ENCODE results near the gene APOB.

APOB gene

GRCh38 chr2:21041943-21042707 lies 1.7 kb downstream of the APOB start:
- POLR2A ChIA-PET: no interaction called here
- CTCF ChIA-PET: interaction anchor here (0.6 to 3.2 kb wide), 9 partner anchors 9 to 261 kb away, joined by 3 to 17 read pairs (median 4); no protein-coding TSS in a partner anchor
- TF ChIP-seq, protein P1, sequence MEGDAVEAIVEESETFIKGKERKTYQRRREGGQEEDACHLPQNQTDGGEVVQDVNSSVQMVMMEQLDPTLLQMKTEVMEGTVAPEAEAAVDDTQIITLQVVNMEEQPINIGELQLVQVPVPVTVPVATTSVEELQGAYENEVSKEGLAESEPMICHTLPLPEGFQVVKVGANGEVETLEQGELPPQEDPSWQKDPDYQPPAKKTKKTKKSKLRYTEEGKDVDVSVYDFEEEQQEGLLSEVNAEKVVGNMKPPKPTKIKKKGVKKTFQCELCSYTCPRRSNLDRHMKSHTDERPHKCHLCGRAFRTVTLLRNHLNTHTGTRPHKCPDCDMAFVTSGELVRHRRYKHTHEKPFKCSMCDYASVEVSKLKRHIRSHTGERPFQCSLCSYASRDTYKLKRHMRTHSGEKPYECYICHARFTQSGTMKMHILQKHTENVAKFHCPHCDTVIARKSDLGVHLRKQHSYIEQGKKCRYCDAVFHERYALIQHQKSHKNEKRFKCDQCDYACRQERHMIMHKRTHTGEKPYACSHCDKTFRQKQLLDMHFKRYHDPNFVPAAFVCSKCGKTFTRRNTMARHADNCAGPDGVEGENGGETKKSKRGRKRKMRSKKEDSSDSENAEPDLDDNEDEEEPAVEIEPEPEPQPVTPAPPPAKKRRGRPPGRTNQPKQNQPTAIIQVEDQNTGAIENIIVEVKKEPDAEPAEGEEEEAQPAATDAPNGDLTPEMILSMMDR (IDR thresholded peaks at IDR 0.05; ENCODE audit: insufficient read depth, low read length, missing control alignments): no peak
- H3K4me3 ChIP-seq (ENCODE audit: low read depth, low read length): no peak overlapping the region
- no peak for DNase-seq (ENCODE audit: low read depth, low spot score)

- CTCF ChIA-PET: interaction anchor here (0.7 to 3.2 kb wide), 5 partner anchors 8 to 260 kb away, joined by 3 to 17 read pairs (median 5); no protein-coding TSS in a partner anchor
- DNase-seq (ENCODE audit: low read depth, low spot score): no peak
- POLR2A ChIA-PET: no interaction called here
- no peak overlapping the region for H3K4me3 ChIP-seq (ENCODE audit: low read depth, low read length)
- TF ChIP-seq, protein P1 (IDR thresholded peaks at IDR 0.05; ENCODE audit: insufficient read depth, low read length, missing control alignments): no peak
Measured at GRCh38 chr2:21041462-21041861, 2.4 kb downstream of the APOB start.

- ChIA-PET CTCF (interaction anchor here (1.1 to 3.2 kb wide), 4 partner anchors 8 to 260 kb away, joined by 4 to 17 read pairs (median 6); no protein-coding TSS in a partner anchor), POLR2A (no interaction called here)
- no peak for DNase-seq (ENCODE audit: low read depth, low spot score)
- TF ChIP-seq, protein P1 (IDR thresholded peaks at IDR 0.05; ENCODE audit: insufficient read depth, low read length, missing control alignments): no peak
- H3K4me3 ChIP-seq (ENCODE audit: low read depth, low read length): no peak overlapping the region
Measured at GRCh38 chr2:21040468-21041377, 3.1 kb downstream of the APOB start.

DNA sequence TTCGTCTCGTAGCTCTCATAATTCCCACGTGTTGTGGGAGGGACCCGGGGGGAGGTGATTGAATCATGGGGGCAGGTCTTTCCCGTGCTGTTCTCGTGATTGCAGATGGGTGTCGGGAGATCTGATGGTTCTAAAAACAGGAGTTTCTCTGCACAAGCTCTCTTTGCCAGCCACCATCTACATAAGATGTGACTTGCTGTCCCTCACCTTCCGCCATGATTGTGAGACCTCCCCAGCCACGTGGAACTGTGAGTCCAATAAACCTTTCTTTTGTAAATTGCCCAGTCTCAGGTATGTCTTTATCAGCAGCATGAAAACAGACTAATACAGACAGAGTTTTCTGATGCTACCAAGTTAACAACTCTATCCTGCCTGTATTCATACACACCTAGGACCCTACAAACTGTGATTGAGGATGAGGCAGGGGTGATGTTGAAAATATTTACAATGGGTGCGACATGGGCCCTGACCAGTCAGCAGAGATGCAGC lies 3.9 kb downstream of the APOB start:
- TF ChIP-seq, protein P1 (IDR thresholded peaks at IDR 0.05; ENCODE audit: insufficient read depth, low read length, missing control alignments): no peak
- CTCF ChIA-PET: no interaction called here
- POLR2A ChIA-PET: no interaction called here
- H3K4me3 ChIP-seq (ENCODE audit: low read depth, low read length): no peak overlapping the region
- no peak for DNase-seq (ENCODE audit: low read depth, low spot score)

- ChIA-PET CTCF (interaction anchor here (0.6 to 0.8 kb wide), 2 partner anchors 11 to 377 kb away, joined by 3 read pairs; no protein-coding TSS in a partner anchor), POLR2A (no interaction called here)
- H3K4me3 ChIP-seq (ENCODE audit: low read depth, low read length): no peak overlapping the region
- TF ChIP-seq, protein P1 (IDR thresholded peaks at IDR 0.05; ENCODE audit: insufficient read depth, low read length, missing control alignments): no peak
- no peak for DNase-seq (ENCODE audit: low read depth, low spot score)
Measured at GRCh38 chr2:21039080-21039556, 4.8 kb downstream of the APOB start.
